Lower leg skin (tissue), 4 donors: Measurements from ENCODE around the gene MCRIP2. TPM values are rescaled to one million over a fixed set of nuclear protein-coding genes. Genes with fewer than 3 reads are reported as not detected.

Experiments used
- DNase-seq, 2 donors: peaks; one replicate each; pipeline ENCODE4 v3.0.0-alpha.2; 2019; ENCODE audit warnings: low spot score in 2 of 2
- H3K4me3 ChIP-seq: fragments of 200-600 bp; sonication (generic); 2 replicates; pipeline ENCODE4 v1.5.1; 2017; ENCODE audit warnings: mild to moderate bottlenecking, low read depth; ENCODE audit not compliant: poor library complexity, severe bottlenecking
- CTCF ChIP-seq, 3 donors: fragments of 450-650 bp; IDR thresholded peaks; one replicate each; pipeline ENCODE4 v1.5.1; 2016; ENCODE audit warnings: antibody characterized with exemption in 3 of 3, mild to moderate bottlenecking in 3 of 3, moderate library complexity in 2 of 3
- POLR2A ChIP-seq, 2 donors: fragments of 450-650 bp; IDR thresholded peaks; one replicate each; pipeline ENCODE4 v1.6.1; 2016 to 2017; ENCODE audit warnings: antibody characterized with exemption in 2 of 2, mild to moderate bottlenecking in 1 of 2, moderate library complexity in 1 of 2
- WGBS, 2 donors: methylation state at CpG; one replicate each; pipeline ENCODE4 v1.1.5; 2018; 5-methylcytosine and 5-hydroxymethylcytosine counted together
- intact Hi-C: fragments of 100-400 bp; cut with DNase I; formaldehyde crosslinking; loops from one replicate; pipeline ENCODE4 v1.15.0; 2023; ENCODE audit warnings: low total_unique reads
- total RNA-seq, 4 donors: library from RNA; depleted of rRNA; stranded (reverse); fragments of >200 nt; gene quantifications; one replicate each; pipeline ENCODE4 v1.1.0, GENCODE V29; 2016

Gene MCRIP2
- total RNA-seq, 4 donors from 2014 or later, result 10.5 to 31.3 (median 23.2) TPM

- 23 to 25% methylated on average over 22 to 24 of the region's 24 CpGs for WGBS, 2 donors
- no peak for DNase-seq
- peak overlapping the region; percentile 59 for H3K4me3 ChIP-seq
- no peak for TF ChIP-seq POLR2A (IDR thresholded peaks at IDR 0.05)
- no peak for TF ChIP-seq CTCF (IDR thresholded peaks at IDR 0.05)
- intact Hi-C loops, result no loop called here
Observed at GRCh38 chr16:648071-648780, 6.6 kb downstream of the MCRIP2 start.

GRCh38 chr16:648781-649589 lies 7.4 kb downstream of the MCRIP2 start, which contains the start of gene WDR90:
TSS of gene WDR90 (plus strand) at chr16:649365. CDS start at chr16:649417, 52 bp downstream.
- TF ChIP-seq CTCF (IDR thresholded peaks at IDR 0.05) (no peak), POLR2A (IDR thresholded peaks at IDR 0.05) (no peak)
- DNase-seq, result peak; percentile 87 to 98
- H3K4me3 ChIP-seq, result peak within 1 kb of the TSS; percentile 59
- intact Hi-C loops, result no loop called here
- WGBS, 2 donors, result 0 to 1% methylated on average over 46 to 65 of the region's 91 CpGs

- TF ChIP-seq POLR2A (IDR thresholded peaks at IDR 0.05), result no peak
- TF ChIP-seq CTCF (IDR thresholded peaks at IDR 0.05), result no peak
- peak overlapping the region; percentile 59 for H3K4me3 ChIP-seq
- no peak for DNase-seq
- 0 to 2% methylated on average over 7 to 38 of the region's 44 CpGs for WGBS, 2 donors
- intact Hi-C loops, result no loop called here
Observed at GRCh38 chr16:649631-650030, 8.0 kb downstream of the MCRIP2 start.

- H3K4me3 ChIP-seq, result no peak overlapping the region
- no peak for DNase-seq
- 81 to 93% methylated on average over 6 to 20 of the region's 22 CpGs for whole genome bisulfite sequencing, 2 donors
- intact Hi-C loops, result no loop called here
- TF ChIP-seq POLR2A (IDR thresholded peaks at IDR 0.05) (no peak), CTCF (IDR thresholded peaks at IDR 0.05) (no peak)
Observed at GRCh38 chr16:651844-652243, 10.2 kb downstream of the MCRIP2 start.

- 76 to 77% methylated on average over 16 to 23 of the region's 28 CpGs for WGBS, 2 donors
Observed at GRCh38 chr16:652454-653305, 11.1 kb downstream of the MCRIP2 start.

More at GRCh38 chr16:652454-653305, 11.1 kb downstream of the MCRIP2 start:
- no peak overlapping the region for H3K4me3 ChIP-seq
- intact Hi-C loops, result no loop called here
- DNase-seq, result no peak
- TF ChIP-seq POLR2A (IDR thresholded peaks at IDR 0.05), result no peak
- no peak for TF ChIP-seq CTCF (IDR thresholded peaks at IDR 0.05)
